K562 (cell line): ENCODE results near the gene LRRN3. TPM values are rescaled to one million over a fixed set of nuclear protein-coding genes. Genes with fewer than 3 reads are reported as not detected.

Source experiments
- ATF1 ChIP-seq, 2 experiments: fragments of 450-650 bp in 1 of 2; IDR thresholded peaks; 2 replicates each; pipeline ENCODE4 v1.6.1; 2016; ENCODE audit warnings: missing compliant biosample characterization in 1 of 2, missing genetic modification characterization in 1 of 2
- BMI1 ChIP-seq: fragments of 150-350 bp; IDR thresholded peaks from 2 replicates; pipeline ENCODE4 v1.6.1; 2014; ENCODE audit warnings: low read length
- CCNT2 ChIP-seq: IDR thresholded peaks from 2 replicates; pipeline ENCODE4 v1.6.1; 2011; ENCODE audit warnings: borderline replicate concordance, low read depth, mild to moderate bottlenecking, moderate library complexity, mixed read lengths, low read length; ENCODE audit not compliant: insufficient read length; ENCODE audit errors: extremely low read depth
- EZH2 ChIP-seq: IDR thresholded peaks from 2 replicates; pipeline ENCODE4 v1.6.1; 2012; ENCODE audit warnings: low read depth, mild to moderate bottlenecking, inconsistent platforms, low read length, borderline replicate concordance
- MECOM ChIP-seq: fragments of 250-450 bp; sonication (Bioruptor Pico); IDR thresholded peaks from 2 replicates; pipeline ENCODE4 v1.8.0; 2022; ENCODE audit warnings: inconsistent platforms
- ZNF12 ChIP-seq: sonication (generic); formaldehyde crosslinking; IDR thresholded peaks from 2 replicates; pipeline ENCODE4 v1.4.0; 2020; ENCODE audit warnings: mild to moderate bottlenecking, missing genetic modification reagents
- ZNF354B ChIP-seq: fragments of 250-450 bp; sonication (Bioruptor Pico); IDR thresholded peaks from 2 replicates; pipeline ENCODE4 v1.4.0; 2020
- ZNF740 ChIP-seq, 3 experiments: fragments of 200-800 bp in 1 of 3; sonication (Bioruptor generic) in 1 of 3; sonication (generic) in 1 of 3; formaldehyde crosslinking in 1 of 3; IDR thresholded peaks; 2 replicates each; pipeline versions ENCODE4 v1.6.1 to v1.8.0; 2016 to 2022; ENCODE audit warnings: mild to moderate bottlenecking in 2 of 3, missing compliant biosample characterization in 2 of 3, missing genetic modification characterization in 2 of 3, missing genetic modification reagents in 1 of 3
- polyA plus RNA-seq, 8 experiments: library from polyadenylated mRNA; depleted of rRNA in 4 of 8; stranded (reverse) in 5 of 8; unstranded in 3 of 8; fragments of >200 nt; fragmentation: Nextera tagmentation in 2 of 8; fragmentation: Illumina TruSeq in 1 of 8; extraction: Ambion mirVana in 2 of 8; extraction: Trizol in 1 of 8; gene quantifications; 2 replicates each; pipeline versions ENCODE4 v1.2.1 to v1.2.3, GENCODE V29; 2011 to 2014; ENCODE audit warnings: inconsistent platforms in 1 of 8, missing spikeins in 1 of 8
- total RNA-seq, 7 experiments: library from RNA; depleted of rRNA in 6 of 7; stranded (reverse); fragments of >200 nt in 6 of 7; fragmentation: Illumina TruSeq in 2 of 7; extraction: Trizol in 2 of 7; gene quantifications; 2 replicates each; pipeline versions ENCODE4 v1.2.1 to v1.2.3, GENCODE V29; 2011 to 2021; ENCODE audit warnings: low replicate concordance in 1 of 7
- TF ChIP-seq, protein P1 (sequence below): fragments of 450-650 bp; IDR thresholded peaks from 2 replicates; pipeline ENCODE4 v1.7.1; 2018; ENCODE audit warnings: mild to moderate bottlenecking, low read depth; ENCODE audit not compliant: partially characterized antibody
- TF ChIP-seq, protein P2 (sequence below): fragments of 250-450 bp; sonication (Bioruptor Pico); IDR thresholded peaks from 2 replicates; pipeline ENCODE4 v1.6.1; 2021; ENCODE audit warnings: mild to moderate bottlenecking

Gene LRRN3
- total and polyA plus RNA-seq, 9 of the 15 experiments (the other 6 are each of a cell fraction or from before 2014, with no cell fraction given) = 0.05 to 1.00 (median 0.20) TPM; not detected in 1

GRCh38 chr7:111173528-111173927 lies 82.6 kb downstream of the LRRN3 start (continued):
- TF ChIP-seq MECOM (CRISPR knock-in tag) (no peak), EZH2 (no peak), CCNT2 (no peak), ATF1 (CRISPR knock-in tag; IDR thresholded peaks at IDR 0.05) (no peak), ATF1 (tag; IDR thresholded peaks at IDR 0.05) (no peak), ZNF354B (CRISPR knock-in tag) (no peak), ZNF740 (CRISPR knock-in tag; IDR thresholded peaks at IDR 0.05) (no peak), ZNF740 (tag; IDR thresholded peaks at IDR 0.05) (no peak), ZNF12 (CRISPR knock-in tag) (no peak), BMI1 (no peak)
- TF ChIP-seq, protein P1, sequence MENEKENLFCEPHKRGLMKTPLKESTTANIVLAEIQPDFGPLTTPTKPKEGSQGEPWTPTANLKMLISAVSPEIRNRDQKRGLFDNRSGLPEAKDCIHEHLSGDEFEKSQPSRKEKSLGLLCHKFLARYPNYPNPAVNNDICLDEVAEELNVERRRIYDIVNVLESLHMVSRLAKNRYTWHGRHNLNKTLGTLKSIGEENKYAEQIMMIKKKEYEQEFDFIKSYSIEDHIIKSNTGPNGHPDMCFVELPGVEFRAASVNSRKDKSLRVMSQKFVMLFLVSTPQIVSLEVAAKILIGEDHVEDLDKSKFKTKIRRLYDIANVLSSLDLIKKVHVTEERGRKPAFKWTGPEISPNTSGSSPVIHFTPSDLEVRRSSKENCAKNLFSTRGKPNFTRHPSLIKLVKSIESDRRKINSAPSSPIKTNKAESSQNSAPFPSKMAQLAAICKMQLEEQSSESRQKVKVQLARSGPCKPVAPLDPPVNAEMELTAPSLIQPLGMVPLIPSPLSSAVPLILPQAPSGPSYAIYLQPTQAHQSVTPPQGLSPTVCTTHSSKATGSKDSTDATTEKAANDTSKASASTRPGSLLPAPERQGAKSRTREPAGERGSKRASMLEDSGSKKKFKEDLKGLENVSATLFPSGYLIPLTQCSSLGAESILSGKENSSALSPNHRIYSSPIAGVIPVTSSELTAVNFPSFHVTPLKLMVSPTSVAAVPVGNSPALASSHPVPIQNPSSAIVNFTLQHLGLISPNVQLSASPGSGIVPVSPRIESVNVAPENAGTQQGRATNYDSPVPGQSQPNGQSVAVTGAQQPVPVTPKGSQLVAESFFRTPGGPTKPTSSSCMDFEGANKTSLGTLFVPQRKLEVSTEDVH = no peak
- TF ChIP-seq, protein P2, sequence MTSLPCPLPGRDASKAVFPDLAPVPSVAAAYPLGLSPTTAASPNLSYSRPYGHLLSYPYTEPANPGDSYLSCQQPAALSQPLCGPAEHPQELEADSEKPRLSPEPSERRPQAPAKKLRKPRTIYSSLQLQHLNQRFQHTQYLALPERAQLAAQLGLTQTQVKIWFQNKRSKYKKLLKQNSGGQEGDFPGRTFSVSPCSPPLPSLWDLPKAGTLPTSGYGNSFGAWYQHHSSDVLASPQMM (CRISPR knock-in tag) = no peak
- TF ChIP-seq, all 486 proteins: peak for 6
